Hepatocyte (in vitro differentiated cells): ENCODE results near the gene B4GALNT4.

ENCODE experiments used
- EZH2 ChIP-seq: fragments of 200-600 bp; sonication (generic); IDR thresholded peaks from 2 replicates; pipeline ENCODE4 v1.6.1; 2016; ENCODE audit warnings: antibody characterized with exemption, mild to moderate bottlenecking, borderline replicate concordance
- TF ChIP-seq, protein P1 (sequence below): fragments of 200-600 bp; sonication (generic); IDR thresholded peaks from 2 replicates; pipeline ENCODE4 v1.5.1; 2016; ENCODE audit warnings: antibody characterized with exemption, mild to moderate bottlenecking; ENCODE audit not compliant: poor library complexity

DNA sequence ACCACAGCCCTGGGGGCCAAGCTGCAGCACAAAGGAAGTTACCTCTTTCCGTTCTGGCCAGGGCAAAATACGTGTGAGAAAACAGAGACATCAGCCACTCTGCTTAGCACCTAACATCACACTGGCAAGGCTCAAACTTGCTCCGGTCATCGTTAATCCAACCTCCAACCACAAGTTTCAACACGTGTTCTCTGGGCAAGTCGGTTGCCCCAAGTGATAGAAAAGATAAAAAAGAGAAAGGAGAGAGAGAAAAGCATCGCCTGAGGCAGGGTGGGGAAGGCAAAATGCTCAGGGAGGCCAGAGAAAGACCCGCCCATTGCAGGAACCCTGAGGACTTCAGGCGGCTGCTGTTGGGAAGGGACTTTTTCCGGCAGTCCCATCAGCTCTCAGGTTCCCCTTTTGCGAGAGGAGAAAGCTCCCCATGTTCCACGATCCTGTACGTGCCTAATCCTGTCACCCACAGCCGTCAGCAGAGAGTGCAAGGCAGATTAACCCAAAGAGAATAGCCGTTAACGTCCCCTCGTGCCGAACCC lies 18.5 kb upstream of the B4GALNT4 start:
- TF ChIP-seq, protein P1, sequence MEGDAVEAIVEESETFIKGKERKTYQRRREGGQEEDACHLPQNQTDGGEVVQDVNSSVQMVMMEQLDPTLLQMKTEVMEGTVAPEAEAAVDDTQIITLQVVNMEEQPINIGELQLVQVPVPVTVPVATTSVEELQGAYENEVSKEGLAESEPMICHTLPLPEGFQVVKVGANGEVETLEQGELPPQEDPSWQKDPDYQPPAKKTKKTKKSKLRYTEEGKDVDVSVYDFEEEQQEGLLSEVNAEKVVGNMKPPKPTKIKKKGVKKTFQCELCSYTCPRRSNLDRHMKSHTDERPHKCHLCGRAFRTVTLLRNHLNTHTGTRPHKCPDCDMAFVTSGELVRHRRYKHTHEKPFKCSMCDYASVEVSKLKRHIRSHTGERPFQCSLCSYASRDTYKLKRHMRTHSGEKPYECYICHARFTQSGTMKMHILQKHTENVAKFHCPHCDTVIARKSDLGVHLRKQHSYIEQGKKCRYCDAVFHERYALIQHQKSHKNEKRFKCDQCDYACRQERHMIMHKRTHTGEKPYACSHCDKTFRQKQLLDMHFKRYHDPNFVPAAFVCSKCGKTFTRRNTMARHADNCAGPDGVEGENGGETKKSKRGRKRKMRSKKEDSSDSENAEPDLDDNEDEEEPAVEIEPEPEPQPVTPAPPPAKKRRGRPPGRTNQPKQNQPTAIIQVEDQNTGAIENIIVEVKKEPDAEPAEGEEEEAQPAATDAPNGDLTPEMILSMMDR: no peak
- TF ChIP-seq EZH2: no peak
